Body of pancreas (tissue), 4 donors: ENCODE data around the gene OLFML3. TPM values are rescaled to one million over a fixed set of nuclear protein-coding genes. Genes with fewer than 3 reads are reported as not detected.

Experiments
- ATAC-seq: fragments of 150-250 bp; one replicate; pipeline ENCODE4 v1.9.1; 2016
- DNase-seq, 4 donors: peaks; one replicate each; pipeline ENCODE4 v3.0.0-alpha.2; 2019
- H3K27ac ChIP-seq, 4 donors: fragments of 200-600 bp; sonication (generic); 1 replicate in 3 of 4; 2 replicates in 1 of 4; pipeline versions ENCODE4 v1.5.1 to v1.6.1; 2016 to 2019; ENCODE audit warnings: mild to moderate bottlenecking in 1 of 4, mixed read lengths in 1 of 4, moderate library complexity in 1 of 4
- H3K27me3 ChIP-seq, 2 donors: fragments of 200-600 bp; sonication (generic); one replicate each; pipeline ENCODE4 v1.6.0; 2016; ENCODE audit warnings: mild to moderate bottlenecking in 1 of 2
- H3K36me3 ChIP-seq, 2 donors: fragments of 200-600 bp; sonication (generic); replicated peaks in 1 of 2; 2 replicates each; pipeline ENCODE4 v1.5.1; 2016; ENCODE audit warnings: low read depth in 2 of 2; ENCODE audit not compliant: insufficient read depth in 1 of 2
- H3K4me1 ChIP-seq: fragments of 200-600 bp; sonication (generic); one replicate; pipeline ENCODE4 v1.6.0; 2016
- H3K4me3 ChIP-seq, 2 donors: fragments of 200-600 bp; sonication (generic); 1 replicate in 1 of 2; 2 replicates in 1 of 2; pipeline ENCODE4 v1.5.1; 2016 to 2019
- H3K9me3 ChIP-seq, 3 donors: fragments of 200-600 bp; sonication (generic); 1 replicate in 2 of 3; 2 replicates in 1 of 3; pipeline ENCODE4 v1.5.1; 2016
- CTCF ChIP-seq, 7 experiments: fragments of 450-650 bp in 4 of 7; fragments of 200-600 bp in 3 of 7; sonication (generic) in 3 of 7; IDR thresholded peaks; one replicate each; pipeline ENCODE4 v1.5.1; 2016 to 2019; ENCODE audit warnings: antibody characterized with exemption in 7 of 7
- POLR2A ChIP-seq, 3 donors: fragments of 450-650 bp; IDR thresholded peaks; one replicate each; pipeline ENCODE4 v1.6.1; 2016; ENCODE audit warnings: antibody characterized with exemption in 3 of 3, mild to moderate bottlenecking in 2 of 3
- WGBS, 2 donors: methylation state at CpG; one replicate each; pipeline ENCODE4 v1.1.5; 2017; 5-methylcytosine and 5-hydroxymethylcytosine counted together
- intact Hi-C: fragments of 100-400 bp; cut with DNase I; formaldehyde crosslinking; loops from one replicate; pipeline ENCODE4 v1.15.1; 2023
- total RNA-seq, 2 donors: library from RNA; depleted of rRNA; stranded (reverse); fragments of >200 nt; gene quantifications; one replicate each; pipeline ENCODE4 v1.1.0, GENCODE V29; 2016

The OLFML3 gene
- total RNA-seq, 2 donors from 2014 or later, result 9.9 to 30.7 TPM

- 48 to 58% methylated on average over 4 of the region's 4 CpGs for WGBS, 2 donors
- peak in 1 of 4 donors; percentile 22 for DNase-seq
- H3K4me1 ChIP-seq, result no peaks in the 10 kb centered on the region
Measured at GRCh38 chr1:113998361-113998760, 19.1 kb downstream of the OLFML3 start.

GRCh38 chr1:113999233-113999632 is 20.0 kb downstream of the OLFML3 start:
- Histone ChIP-seq H3K27me3 (no peaks in the 10 kb centered on the region), H3K36me3 (no peaks in the 10 kb centered on the region), H3K27ac (no peak overlapping the region), H3K9me3 (no peaks in the 10 kb centered on the region), H3K4me1 (no peaks in the 10 kb centered on the region), H3K4me3 (no peak overlapping the region)
- no peak for TF ChIP-seq POLR2A (IDR thresholded peaks at IDR 0.05)
- TF ChIP-seq CTCF (IDR thresholded peaks at IDR 0.05), result no peak
- ATAC-seq (no peak), DNase-seq (no peak)
- intact Hi-C loops, result no loop called here
- WGBS, 2 donors, result 72 to 74% methylated on average over 2 of the region's 2 CpGs

More at GRCh38 chr1:113998361-113998760, 19.1 kb downstream of the OLFML3 start:
- TF ChIP-seq CTCF (IDR thresholded peaks at IDR 0.05) (no peak), POLR2A (IDR thresholded peaks at IDR 0.05) (no peak)
- intact Hi-C loops, result no loop called here
- Histone ChIP-seq H3K36me3 (no peaks in the 10 kb centered on the region), H3K27me3 (no peaks in the 10 kb centered on the region), H3K27ac (no peak overlapping the region), H3K4me3 (no peak overlapping the region), H3K9me3 (no peaks in the 10 kb centered on the region)
- ATAC-seq, result no peak

GRCh38 chr1:113999799-114000198 is 20.5 kb downstream of the OLFML3 start:
- DNase-seq (no peak), ATAC-seq (no peak)
- H3K36me3 ChIP-seq, result no peaks in the 10 kb centered on the region
- TF ChIP-seq POLR2A (IDR thresholded peaks at IDR 0.05) (no peak), CTCF (IDR thresholded peaks at IDR 0.05) (no peak)
- no peaks in the 10 kb centered on the region for H3K27me3 ChIP-seq
- intact Hi-C loops, result no loop called here
- no peak overlapping the region for H3K4me3 ChIP-seq
- no peaks in the 10 kb centered on the region for H3K4me1 ChIP-seq
- H3K9me3 ChIP-seq, result no peaks in the 10 kb centered on the region
- H3K27ac ChIP-seq, result no peak overlapping the region
- 67 to 77% methylated on average over 2 of the region's 2 CpGs for WGBS, 2 donors

GRCh38 chr1:114000406-114000805 is 21.1 kb downstream of the OLFML3 start:
- Histone ChIP-seq H3K4me3 (no peak overlapping the region), H3K4me1 (no peaks in the 10 kb centered on the region), H3K27me3 (no peaks in the 10 kb centered on the region), H3K36me3 (no peaks in the 10 kb centered on the region), H3K9me3 (no peaks in the 10 kb centered on the region), H3K27ac (no peak overlapping the region)
- no peak for DNase-seq
- no peak for TF ChIP-seq POLR2A (IDR thresholded peaks at IDR 0.05)
- TF ChIP-seq CTCF (IDR thresholded peaks at IDR 0.05), result no peak
- intact Hi-C loops, result no loop called here
- ATAC-seq, result no peak

GRCh38 chr1:114002492-114003239 is 23.4 kb downstream of the OLFML3 start:
- no peaks in the 10 kb centered on the region for H3K27me3 ChIP-seq
- no peak for ATAC-seq
- no peak overlapping the region for H3K4me3 ChIP-seq
- TF ChIP-seq POLR2A (IDR thresholded peaks at IDR 0.05) (no peak), CTCF (IDR thresholded peaks at IDR 0.05) (no peak)
- DNase-seq, result peak in 1 of 4 donors; percentile 22
- WGBS, 2 donors, result 49 to 58% methylated on average over 11 to 15 of the region's 15 CpGs
- H3K9me3 ChIP-seq, result no peaks in the 10 kb centered on the region
- no peak overlapping the region for H3K27ac ChIP-seq
- intact Hi-C loops, result no loop called here
- no peaks in the 10 kb centered on the region for H3K4me1 ChIP-seq
- H3K36me3 ChIP-seq, result no peaks in the 10 kb centered on the region
